AG09319 (cell line): ENCODE results near the gene UNC5C.
"Not testable (repeated sequence)": the region's sequence is repeated elsewhere in the genome, so short reads cannot be mapped to it uniquely, and the experiment has no call there.

Experiments used
- DNase-seq: peaks from one replicate; pipeline ENCODE4 v3.0.0-alpha.2; 2010; ENCODE audit warnings: low read depth; ENCODE audit errors: extremely low read depth
- CTCF ChIP-seq: IDR thresholded peaks from 2 replicates; pipeline ENCODE4 v1.5.1; 2011; ENCODE audit warnings: low read depth, mild to moderate bottlenecking, inconsistent platforms, low read length, moderate library complexity

The UNC5C gene

GRCh38 chr4:95183656-95184408 lies 364.9 kb downstream of the UNC5C start:
- TF ChIP-seq CTCF = no peak
- no peak for DNase-seq

GRCh38 chr4:95181996-95182306 lies 366.8 kb downstream of the UNC5C start:
- DNase-seq = no peak
- no peak for TF ChIP-seq CTCF

GRCh38 chr4:95181243-95181995 lies 367.4 kb downstream of the UNC5C start:
- TF ChIP-seq CTCF = no peak
- no peak for DNase-seq

- no peak for TF ChIP-seq CTCF
- no peak for DNase-seq
Observed at GRCh38 chr4:95180531-95181242, 368.1 kb downstream of the UNC5C start.

- TF ChIP-seq CTCF = no peak
- DNase-seq = no peak
Observed at GRCh38 chr4:95178938-95179337, 369.8 kb downstream of the UNC5C start.

- DNase-seq = not testable (repeated sequence)
Observed at GRCh38 chr4:95171377-95171776, 377.4 kb downstream of the UNC5C start.

GRCh38 chr4:95170176-95170575 lies 378.6 kb downstream of the UNC5C start:
- no peak for DNase-seq
- no peak for TF ChIP-seq CTCF
